Measurements from ENCODE around the gene PCNX2.

PCNX2 gene

DNA sequence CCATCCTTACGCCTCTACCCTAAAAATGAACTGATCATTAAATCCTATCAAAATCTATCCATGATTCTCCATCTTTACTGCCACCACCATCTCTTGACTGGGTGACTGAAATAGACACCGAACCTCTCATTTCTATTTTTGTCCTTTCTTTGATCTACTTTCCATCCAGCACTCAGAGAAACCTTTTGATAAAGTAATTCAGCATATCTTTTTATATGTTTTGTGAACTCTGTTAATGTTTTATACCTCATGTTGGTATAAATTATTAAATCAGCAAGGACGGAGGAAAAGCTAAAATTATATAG is 13.0 kb downstream of the PCNX2 start:
- Histone ChIP-seq H3K27ac (ENCODE audit: low read length) (no peak overlapping the region), H3K9me3 (ENCODE audit: control insufficient read depth, insufficient read depth, low read length) (no peaks in the 10 kb centered on the region), H3K4me1 (ENCODE audit: control insufficient read depth, insufficient read depth, low read length) (0 out of 2 replicates have a peak, but pooled peaks cover 3% of the 10 kb centered on the region), H3K4me3 (ENCODE audit: low read length) (no peak overlapping the region), H3K27me3 (ENCODE audit: control insufficient read depth, insufficient read depth, low read length) (no peaks in the 10 kb centered on the region), H3K36me3 (ENCODE audit: control insufficient read depth, insufficient read depth, low read length) (no peaks in the 10 kb centered on the region)
- WGBS (ENCODE audit: insufficient coverage, insufficient read length), result 100% methylated on average over 1 of the region's 3 CpGs
- DNase-seq (ENCODE audit: low read depth, low spot score), result no peak

GRCh38 chr1:233281711-233282581 is 13.6 kb downstream of the PCNX2 start:
- H3K4me3 ChIP-seq (ENCODE audit: low read length), result no peak overlapping the region
- 0 out of 2 replicates have a peak, but pooled peaks cover 3% of the 10 kb centered on the region for H3K4me1 ChIP-seq (ENCODE audit: control insufficient read depth, insufficient read depth, low read length)
- H3K27me3 ChIP-seq (ENCODE audit: control insufficient read depth, insufficient read depth, low read length), result no peaks in the 10 kb centered on the region
- no peaks in the 10 kb centered on the region for H3K9me3 ChIP-seq (ENCODE audit: control insufficient read depth, insufficient read depth, low read length)
- no peak for DNase-seq (ENCODE audit: low read depth, low spot score)
- H3K36me3 ChIP-seq (ENCODE audit: control insufficient read depth, insufficient read depth, low read length), result no peaks in the 10 kb centered on the region
- WGBS (ENCODE audit: insufficient coverage, insufficient read length), result no CpG with 5 or more reads among the region's 8 CpGs
- no peak overlapping the region for H3K27ac ChIP-seq (ENCODE audit: low read length)

- H3K4me3 ChIP-seq (ENCODE audit: low read length), result no peak overlapping the region
- no peaks in the 10 kb centered on the region for H3K27me3 ChIP-seq (ENCODE audit: control insufficient read depth, insufficient read depth, low read length)
- H3K27ac ChIP-seq (ENCODE audit: low read length), result no peak overlapping the region
- no peaks in the 10 kb centered on the region for H3K36me3 ChIP-seq (ENCODE audit: control insufficient read depth, insufficient read depth, low read length)
- DNase-seq (ENCODE audit: low read depth, low spot score), result no peak
- H3K9me3 ChIP-seq (ENCODE audit: control insufficient read depth, insufficient read depth, low read length), result no peaks in the 10 kb centered on the region
- 0 out of 2 replicates have a peak, but pooled peaks cover 3% of the 10 kb centered on the region for H3K4me1 ChIP-seq (ENCODE audit: control insufficient read depth, insufficient read depth, low read length)
- no CpG with 5 or more reads among the region's 2 CpGs for WGBS (ENCODE audit: insufficient coverage, insufficient read length)
These were observed 15.6 kb downstream of the PCNX2 start for GRCh38 chr1:233279971-233280370.

GRCh38 chr1:233278631-233279030 is 16.9 kb downstream of the PCNX2 start:
- H3K27ac ChIP-seq (ENCODE audit: low read length), result no peak overlapping the region
- H3K4me1 ChIP-seq (ENCODE audit: control insufficient read depth, insufficient read depth, low read length), result no peaks in the 10 kb centered on the region
- no peaks in the 10 kb centered on the region for H3K27me3 ChIP-seq (ENCODE audit: control insufficient read depth, insufficient read depth, low read length)
- no peaks in the 10 kb centered on the region for H3K9me3 ChIP-seq (ENCODE audit: control insufficient read depth, insufficient read depth, low read length)
- H3K4me3 ChIP-seq (ENCODE audit: low read length), result no peak overlapping the region
- WGBS (ENCODE audit: insufficient coverage, insufficient read length), result no CpG with 5 or more reads among the region's 1 CpG
- H3K36me3 ChIP-seq (ENCODE audit: control insufficient read depth, insufficient read depth, low read length), result no peaks in the 10 kb centered on the region
- no peak for DNase-seq (ENCODE audit: low read depth, low spot score)

- WGBS (ENCODE audit: insufficient coverage, insufficient read length), result no CpG with 5 or more reads among the region's 7 CpGs
- H3K9me3 ChIP-seq (ENCODE audit: control insufficient read depth, insufficient read depth, low read length), result no peaks in the 10 kb centered on the region
- H3K27me3 ChIP-seq (ENCODE audit: control insufficient read depth, insufficient read depth, low read length), result no peaks in the 10 kb centered on the region
- H3K4me3 ChIP-seq (ENCODE audit: low read length), result no peak overlapping the region
- H3K27ac ChIP-seq (ENCODE audit: low read length), result no peak overlapping the region
- H3K36me3 ChIP-seq (ENCODE audit: control insufficient read depth, insufficient read depth, low read length), result no peaks in the 10 kb centered on the region
- H3K4me1 ChIP-seq (ENCODE audit: control insufficient read depth, insufficient read depth, low read length), result peaks cover 2% of the 10 kb centered on the region; the same call in 1 of the 2 replicates
- no peak for DNase-seq (ENCODE audit: low read depth, low spot score)
These were observed 17.6 kb downstream of the PCNX2 start for GRCh38 chr1:233277637-233278606.

DNA sequence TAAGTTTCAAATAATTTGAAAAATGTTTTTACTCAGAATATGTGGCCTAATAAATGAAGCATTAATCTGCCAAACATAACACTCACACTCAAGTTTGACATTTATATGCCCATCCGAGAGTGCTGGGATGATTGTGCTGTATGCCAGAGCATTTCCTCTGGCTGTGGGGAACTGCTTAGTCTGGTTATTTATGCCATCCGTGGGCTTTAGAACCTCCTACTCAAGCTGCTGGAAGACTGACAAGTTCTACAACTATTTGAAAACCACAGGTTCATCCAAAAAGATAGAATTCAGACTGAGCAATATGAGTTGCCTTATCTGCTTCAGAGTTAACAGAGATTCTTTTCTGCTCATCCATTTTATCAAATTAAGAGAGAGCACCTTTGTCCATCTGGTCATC is 25.9 kb downstream of the PCNX2 start:
- Histone ChIP-seq H3K4me3 (ENCODE audit: low read length) (no peak overlapping the region), H3K27ac (ENCODE audit: low read length) (no peak overlapping the region), H3K9me3 (ENCODE audit: control insufficient read depth, insufficient read depth, low read length) (no peaks in the 10 kb centered on the region), H3K4me1 (ENCODE audit: control insufficient read depth, insufficient read depth, low read length) (peaks cover 2% of the 10 kb centered on the region; the same call in 1 of the 2 replicates), H3K36me3 (ENCODE audit: control insufficient read depth, insufficient read depth, low read length) (no peaks in the 10 kb centered on the region), H3K27me3 (ENCODE audit: control insufficient read depth, insufficient read depth, low read length) (no peaks in the 10 kb centered on the region)
- no peak for DNase-seq (ENCODE audit: low read depth, low spot score)
- WGBS (ENCODE audit: insufficient coverage, insufficient read length), result no CpG with 5 or more reads among the region's 2 CpGs

- H3K4me1 ChIP-seq (ENCODE audit: control insufficient read depth, insufficient read depth, low read length), result peaks cover 2% of the 10 kb centered on the region; the same call in 1 of the 2 replicates
- H3K27ac ChIP-seq (ENCODE audit: low read length), result no peak overlapping the region
- no peaks in the 10 kb centered on the region for H3K9me3 ChIP-seq (ENCODE audit: control insufficient read depth, insufficient read depth, low read length)
- no peak for DNase-seq (ENCODE audit: low read depth, low spot score)
- no peaks in the 10 kb centered on the region for H3K27me3 ChIP-seq (ENCODE audit: control insufficient read depth, insufficient read depth, low read length)
- no CpG with 5 or more reads among the region's 3 CpGs for WGBS (ENCODE audit: insufficient coverage, insufficient read length)
- H3K36me3 ChIP-seq (ENCODE audit: control insufficient read depth, insufficient read depth, low read length), result no peaks in the 10 kb centered on the region
- no peak overlapping the region for H3K4me3 ChIP-seq (ENCODE audit: low read length)
These were observed 27.0 kb downstream of the PCNX2 start for GRCh38 chr1:233268389-233269022.

DNA sequence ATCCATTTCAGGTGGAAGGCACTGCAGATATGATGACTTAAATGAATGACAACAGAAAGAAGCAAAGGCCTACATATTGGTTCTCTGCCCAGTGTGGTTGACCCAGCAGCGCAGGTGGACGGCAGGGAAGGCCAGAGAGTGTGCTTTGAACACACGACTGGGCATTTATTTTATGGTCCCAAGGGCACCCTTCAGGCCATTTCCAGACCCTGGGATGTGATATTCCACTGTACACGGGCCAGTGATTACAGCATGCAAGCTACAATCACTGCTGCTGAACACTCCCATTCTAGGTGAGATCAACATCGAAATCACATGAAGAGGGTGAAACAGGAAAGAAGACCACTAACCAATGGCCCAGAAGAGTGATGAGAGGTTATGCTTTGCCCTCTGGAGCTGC is 33.8 kb downstream of the PCNX2 start:
- H3K27me3 ChIP-seq (ENCODE audit: control insufficient read depth, insufficient read depth, low read length), result no peaks in the 10 kb centered on the region
- no peaks in the 10 kb centered on the region; the same call in 1 of the 2 replicates for H3K4me1 ChIP-seq (ENCODE audit: control insufficient read depth, insufficient read depth, low read length)
- H3K4me3 ChIP-seq (ENCODE audit: low read length), result no peak overlapping the region
- DNase-seq (ENCODE audit: low read depth, low spot score), result no peak
- peaks cover 17% of the 10 kb centered on the region for H3K36me3 ChIP-seq (ENCODE audit: control insufficient read depth, insufficient read depth, low read length)
- H3K9me3 ChIP-seq (ENCODE audit: control insufficient read depth, insufficient read depth, low read length), result no peaks in the 10 kb centered on the region
- no peak overlapping the region for H3K27ac ChIP-seq (ENCODE audit: low read length)
- WGBS (ENCODE audit: insufficient coverage, insufficient read length), result no CpG with 5 or more reads among the region's 5 CpGs

DNA sequence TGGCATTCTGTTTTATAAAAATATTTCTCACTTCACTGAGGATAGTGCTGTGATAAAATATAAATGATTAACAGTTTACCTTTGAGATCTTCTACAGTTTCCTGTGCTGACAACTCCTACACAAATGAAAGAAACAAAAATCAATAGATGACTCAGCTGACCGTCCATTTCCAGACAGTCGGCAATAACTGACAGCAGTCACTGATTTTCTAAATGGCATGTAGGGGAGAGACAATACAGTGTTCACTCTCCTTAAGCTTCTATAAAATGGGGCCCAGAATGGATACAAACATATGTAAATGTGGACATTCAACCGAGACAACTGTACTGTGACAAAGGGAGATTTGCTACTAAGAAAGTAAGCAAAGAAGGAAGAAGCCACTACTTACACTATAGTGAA is 34.3 kb downstream of the PCNX2 start:
- H3K4me1 ChIP-seq (ENCODE audit: control insufficient read depth, insufficient read depth, low read length), result no peaks in the 10 kb centered on the region; the same call in 1 of the 2 replicates
- no CpG with 5 or more reads among the region's 3 CpGs for WGBS (ENCODE audit: insufficient coverage, insufficient read length)
- H3K36me3 ChIP-seq (ENCODE audit: control insufficient read depth, insufficient read depth, low read length), result peaks cover 18% of the 10 kb centered on the region
- no peak overlapping the region for H3K4me3 ChIP-seq (ENCODE audit: low read length)
- H3K27me3 ChIP-seq (ENCODE audit: control insufficient read depth, insufficient read depth, low read length), result no peaks in the 10 kb centered on the region
- DNase-seq (ENCODE audit: low read depth, low spot score), result no peak
- H3K27ac ChIP-seq (ENCODE audit: low read length), result no peak overlapping the region
- no peaks in the 10 kb centered on the region for H3K9me3 ChIP-seq (ENCODE audit: control insufficient read depth, insufficient read depth, low read length)

DNA sequence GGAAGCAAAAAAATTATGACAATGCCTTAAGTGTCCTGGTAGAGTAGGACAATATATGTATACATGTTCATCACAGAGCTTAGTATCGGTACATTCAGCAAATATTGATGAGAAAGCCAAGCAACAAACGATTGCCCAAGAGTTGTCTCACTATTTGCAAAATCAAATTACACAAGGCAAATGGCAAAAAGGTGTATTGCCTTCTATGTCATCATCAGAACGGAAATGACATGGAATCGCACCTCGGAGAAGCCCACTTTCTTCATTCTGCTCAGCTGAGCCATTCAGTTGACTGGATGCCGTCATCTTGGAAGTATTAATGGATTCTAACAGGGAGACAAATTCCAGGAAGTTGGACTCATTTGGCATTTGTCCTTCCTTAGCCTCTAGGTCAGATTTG is 37.7 kb downstream of the PCNX2 start:
- Histone ChIP-seq H3K9me3 (ENCODE audit: control insufficient read depth, insufficient read depth, low read length) (no peaks in the 10 kb centered on the region), H3K36me3 (ENCODE audit: control insufficient read depth, insufficient read depth, low read length) (peaks cover 18% of the 10 kb centered on the region), H3K4me3 (ENCODE audit: low read length) (no peak overlapping the region), H3K27ac (ENCODE audit: low read length) (no peak overlapping the region), H3K4me1 (ENCODE audit: control insufficient read depth, insufficient read depth, low read length) (no peaks in the 10 kb centered on the region; the same call in 1 of the 2 replicates), H3K27me3 (ENCODE audit: control insufficient read depth, insufficient read depth, low read length) (no peaks in the 10 kb centered on the region)
- no peak for DNase-seq (ENCODE audit: low read depth, low spot score)
- no CpG with 5 or more reads among the region's 6 CpGs for WGBS (ENCODE audit: insufficient coverage, insufficient read length)
